Spleen (tissue), 7 donors: ENCODE measurements around the gene PEPD.

Experiments
- CTCF ChIP-seq, 11 experiments: fragments of 200-600 bp in 7 of 11; fragments of 450-650 bp in 4 of 11; sonication (generic) in 4 of 11; IDR thresholded peaks in 8 of 11; conservative IDR thresholded peaks in 3 of 11; 1 replicate in 7 of 11; 2 replicates in 4 of 11; pipeline versions ENCODE4 v1.4.0 to v1.8.0; 2016 to 2021; ENCODE audit warnings: antibody characterized with exemption in 11 of 11, inconsistent platforms in 4 of 11, mild to moderate bottlenecking in 1 of 11
- POLR2A ChIP-seq, 3 donors: fragments of 450-650 bp; IDR thresholded peaks; one replicate each; pipeline ENCODE4 v1.5.1; 2017; ENCODE audit warnings: antibody characterized with exemption in 3 of 3, mild to moderate bottlenecking in 1 of 3
- POLR2AphosphoS5 ChIP-seq, 3 donors: sonication (generic); formaldehyde crosslinking; IDR thresholded peaks; one replicate each; pipeline ENCODE4 v1.5.1; 2017; ENCODE audit warnings: antibody characterized with exemption in 3 of 3
- donor health status: DM: no; HTN: no; CAD: no; lungs with moderate emphysema.
- donor health status: DM: no; HTN: no; CAD: no.
- donor health status: DM: no; HTN: no; CAD: no.

GRCh38 chr19:33390908-33391630, 130.5 kb downstream of the PEPD start:
- TF ChIP-seq POLR2AphosphoS5 (IDR thresholded peaks at IDR 0.05) (no peak), CTCF (IDR thresholded peaks at IDR 0.05 in 8 of 11, conservative IDR thresholded peaks at IDR 0.05 in 3 of 11) (no peak), POLR2A (IDR thresholded peaks at IDR 0.05) (no peak)
